DMS153 treated with DMSO at 0.1 percent for 48 hours (cell line): ENCODE data around the gene NTS.

Source experiments
- DNase-seq: peaks from one replicate; lab custom pipeline; 2025; ENCODE audit not compliant: unreplicated experiment; lab: John Stamatoyannopoulos, UW

NTS gene

GRCh38 chr12:85920324-85920947 lies 46.3 kb downstream of the NTS start:
- peak; percentile 55 for DNase-seq

DNA sequence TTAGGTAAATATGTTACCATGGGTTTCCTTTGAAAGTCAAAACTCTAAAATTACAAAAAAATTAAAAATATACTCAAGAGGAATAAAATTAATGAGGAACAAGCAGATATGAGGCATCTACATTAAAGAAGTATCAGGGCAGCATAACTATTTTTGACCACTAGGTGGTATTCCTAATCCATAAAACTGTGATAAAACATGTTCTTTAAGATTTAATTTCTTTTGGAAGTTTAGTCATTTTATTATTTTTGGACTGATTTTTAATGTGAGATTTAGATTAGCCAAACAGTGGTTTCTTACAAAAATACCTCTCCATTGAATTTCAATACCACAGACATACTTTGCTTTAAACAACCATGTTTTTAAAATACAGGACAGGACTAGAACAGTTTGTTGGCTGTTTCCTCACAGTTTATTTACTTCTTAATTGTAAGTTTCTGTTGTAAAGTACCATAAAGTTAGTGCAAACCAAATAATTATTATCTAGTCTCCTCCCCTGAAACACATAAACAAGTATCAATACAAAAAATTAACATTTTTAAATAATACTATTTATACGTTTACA lies 49.8 kb downstream of the NTS start:
- peak; percentile 19 for DNase-seq

DNA sequence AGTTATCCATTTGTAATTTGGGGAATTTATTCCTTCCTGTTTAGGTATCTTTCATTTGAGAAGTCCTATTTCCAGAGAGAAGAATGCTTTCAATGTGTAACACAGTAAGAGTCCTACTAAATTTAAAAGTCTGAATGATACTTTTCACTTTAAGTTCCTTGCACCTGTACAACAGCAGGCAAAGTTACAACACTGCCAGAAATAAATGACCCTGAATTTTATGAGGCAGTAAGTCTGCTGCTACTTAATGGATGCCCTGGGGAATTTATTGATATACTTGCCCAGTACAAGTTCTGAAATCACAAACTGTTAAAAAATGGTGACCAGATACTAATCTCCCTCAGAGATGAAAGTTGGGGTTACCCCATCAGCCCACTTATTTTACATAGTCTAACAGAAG lies 53.1 kb downstream of the NTS start:
- DNase-seq, result no peak
